ENCODE data around the gene LTBP1.
"Not testable (repeated sequence)": the region's sequence is repeated elsewhere in the genome, so short reads cannot be mapped to it uniquely, and the experiment has no call there.

GRCh38 chr2:32919901-32920300 lies 26.9 kb upstream of the LTBP1 start:
- TF ChIP-seq CTCF (IDR thresholded peaks at IDR 0.05); POLR2AphosphoS5 (IDR thresholded peaks at IDR 0.05; ENCODE audit: insufficient read depth in 1 of 2, low read depth in 1 of 2): not testable (repeated sequence)

Data from vagina (tissue), 2 donors.